ENCODE data around the gene HEBP2.

GRCh38 chr6:138422861-138423260 lies 18.8 kb downstream of the HEBP2 start:
- TF ChIP-seq POLR2A (IDR thresholded peaks at IDR 0.05; ENCODE audit: low read depth, low read length) (no peak), SMC3 (IDR thresholded peaks at IDR 0.05; ENCODE audit: low read depth, low read length) (no peak), CTCF (conservative IDR thresholded peaks at IDR 0.05; ENCODE audit: low read depth, low read length) (no peak), USF2 (IDR thresholded peaks at IDR 0.05; ENCODE audit: low read depth, low read length) (no peak), RAD21 (IDR thresholded peaks at IDR 0.05; ENCODE audit: low read length) (no peak)
